22Rv1 (cell line): Measurements from ENCODE around the gene GOLGA8Q.
"Not testable (repeated sequence)": the region's sequence is repeated elsewhere in the genome, so short reads cannot be mapped to it uniquely, and the experiment has no call there.

Source experiments
- CTCF ChIP-seq: fragments of 450-650 bp; IDR thresholded peaks from 2 replicates; pipeline ENCODE4 v1.5.1; 2017; ENCODE audit warnings: mild to moderate bottlenecking
- ZFX ChIP-seq: fragments of 450-650 bp; IDR thresholded peaks from 2 replicates; pipeline ENCODE4 v1.6.1; 2017; ENCODE audit warnings: antibody characterized with exemption, borderline replicate concordance

GRCh38 chr15:30529049-30529448 is 22.8 kb upstream of the GOLGA8Q start:
- TF ChIP-seq CTCF, ZFX: not testable (repeated sequence)
